CD8-positive, alpha-beta memory T cell (primary cell): ENCODE results near the gene AGFG1. TPM values are rescaled to one million over a fixed set of nuclear protein-coding genes. Genes with fewer than 3 reads are reported as not detected.

Experiments
- CTCF ChIA-PET: fragments of 350-600 bp; sonication (Branson Sonifier 250); formaldehyde crosslinking; loops from one replicate; lab custom pipeline; 2021; ENCODE audit warnings: antibody characterized with exemption; lab: Charles Lee
- POLR2A ChIA-PET: fragments of 350-600 bp; sonication (Branson Sonifier 250); formaldehyde crosslinking; loops from one replicate; lab custom pipeline; 2021; ENCODE audit warnings: antibody characterized with exemption; lab: Charles Lee
- DNase-seq, 5 donors: peaks; one replicate each; pipeline versions ENCODE4 v3.0.0 to v3.0.0-alpha.2; 2020 to 2022; ENCODE audit warnings: mixed read lengths in 1 of 5
- H3K27ac ChIP-seq: one replicate; pipeline ENCODE4 v1.7.0; 2013; ENCODE audit warnings: low read depth, mild to moderate bottlenecking, low read length, moderate library complexity
- H3K27me3 ChIP-seq: 2 replicates; pipeline ENCODE4 v1.7.0; 2013; ENCODE audit warnings: low read length, mild to moderate bottlenecking; ENCODE audit not compliant: insufficient read depth, poor library complexity, severe bottlenecking
- H3K36me3 ChIP-seq: 2 replicates; pipeline ENCODE4 v1.7.0; 2013; ENCODE audit warnings: mild to moderate bottlenecking, low read length, moderate library complexity; ENCODE audit not compliant: insufficient read depth
- H3K4me1 ChIP-seq: 2 replicates; pipeline ENCODE4 v1.7.0; 2013; ENCODE audit warnings: mild to moderate bottlenecking, low read length, moderate library complexity; ENCODE audit not compliant: insufficient read depth
- H3K4me3 ChIP-seq: 2 replicates; pipeline ENCODE4 v1.7.0; 2013; ENCODE audit warnings: mild to moderate bottlenecking, low read length
- H3K9me3 ChIP-seq: 2 replicates; pipeline ENCODE4 v1.7.0; 2013; ENCODE audit warnings: mild to moderate bottlenecking, low read length
- H3K27ac Mint-ChIP-seq, 8 donors: one replicate each; pipeline ENCODE4 v1.8.0; 2020 to 2021; ENCODE audit warnings: mixed read lengths in 8 of 8, mild to moderate bottlenecking in 6 of 8, inconsistent platforms in 3 of 8, moderate library complexity in 3 of 8
- H3K27me3 Mint-ChIP-seq, 2 donors: one replicate each; pipeline ENCODE4 v1.8.0; 2020 to 2021; ENCODE audit warnings: mixed read lengths in 2 of 2, mild to moderate bottlenecking in 1 of 2, moderate library complexity in 1 of 2
- H3K36me3 Mint-ChIP-seq, 3 donors: one replicate each; pipeline ENCODE4 v1.8.0; 2020 to 2021; ENCODE audit warnings: mixed read lengths in 3 of 3, inconsistent platforms in 1 of 3, mild to moderate bottlenecking in 1 of 3
- H3K4me1 Mint-ChIP-seq, 3 donors: one replicate each; pipeline ENCODE4 v1.8.0; 2020 to 2021; ENCODE audit warnings: mixed read lengths in 3 of 3, inconsistent platforms in 1 of 3, mild to moderate bottlenecking in 1 of 3
- H3K4me3 Mint-ChIP-seq, 7 donors: one replicate each; pipeline ENCODE4 v1.8.0; 2020 to 2021; ENCODE audit warnings: mixed read lengths in 7 of 7, mild to moderate bottlenecking in 6 of 7, moderate library complexity in 4 of 7, inconsistent platforms in 2 of 7
- H3K9me3 Mint-ChIP-seq, 5 donors: one replicate each; pipeline ENCODE4 v1.8.0; 2020 to 2022; ENCODE audit warnings: mixed read lengths in 5 of 5, mild to moderate bottlenecking in 3 of 5, moderate library complexity in 2 of 5, inconsistent platforms in 1 of 5
- polyA plus RNA-seq: library from polyadenylated mRNA; unstranded; fragments of 300-500 nt; fragmentation: Illumina TruSeq; gene quantifications from one replicate; pipeline ENCODE4 v1.2.3, GENCODE V29; 2021
- total RNA-seq, 2 experiments: library from RNA; stranded (reverse); gene quantifications; one replicate each; pipeline ENCODE4 v1.2.3, GENCODE V29; 2021

AGFG1 gene, protein sequence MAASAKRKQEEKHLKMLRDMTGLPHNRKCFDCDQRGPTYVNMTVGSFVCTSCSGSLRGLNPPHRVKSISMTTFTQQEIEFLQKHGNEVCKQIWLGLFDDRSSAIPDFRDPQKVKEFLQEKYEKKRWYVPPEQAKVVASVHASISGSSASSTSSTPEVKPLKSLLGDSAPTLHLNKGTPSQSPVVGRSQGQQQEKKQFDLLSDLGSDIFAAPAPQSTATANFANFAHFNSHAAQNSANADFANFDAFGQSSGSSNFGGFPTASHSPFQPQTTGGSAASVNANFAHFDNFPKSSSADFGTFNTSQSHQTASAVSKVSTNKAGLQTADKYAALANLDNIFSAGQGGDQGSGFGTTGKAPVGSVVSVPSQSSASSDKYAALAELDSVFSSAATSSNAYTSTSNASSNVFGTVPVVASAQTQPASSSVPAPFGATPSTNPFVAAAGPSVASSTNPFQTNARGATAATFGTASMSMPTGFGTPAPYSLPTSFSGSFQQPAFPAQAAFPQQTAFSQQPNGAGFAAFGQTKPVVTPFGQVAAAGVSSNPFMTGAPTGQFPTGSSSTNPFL
- total RNA-seq (100 to 1,000 TPM; 139 to 141 TPM), polyA plus RNA-seq (31.6 TPM)

GRCh38 chr2:227471924-227472264 is at the start of gene AGFG1:
AGFG1 (plus strand) TSS chr2:227472156; CDS start chr2:227472422, 266 bp downstream.
- H3K36me3 ChIP-seq: no peaks in the 10 kb centered on the region
- POLR2A ChIA-PET: no interaction called here
- no peaks in the 10 kb centered on the region for H3K9me3 Mint-ChIP-seq
- peaks cover 0 to 4% of the 10 kb centered on the region in 2 donors for H3K27me3 Mint-ChIP-seq
- H3K27ac Mint-ChIP-seq: peak within 1 kb of the TSS; percentile 78 to 96 (median 89)
- peak; percentile 77 to 86 (median 78) for DNase-seq
- H3K36me3 Mint-ChIP-seq: peaks cover 0 to 4% (median 0%) of the 10 kb centered on the region in 3 donors
- peak within 1 kb of the TSS; percentile 87 to 99 (median 93) for H3K4me3 Mint-ChIP-seq
- no peaks in the 10 kb centered on the region for H3K27me3 ChIP-seq
- peaks cover 46% of the 10 kb centered on the region for H3K4me1 ChIP-seq
- H3K4me3 ChIP-seq: peak within 1 kb of the TSS; percentile 39
- peaks cover 33 to 51% (median 45%) of the 10 kb centered on the region in 3 donors for H3K4me1 Mint-ChIP-seq
- H3K27ac ChIP-seq: no peak within 1 kb of the TSS
- H3K9me3 ChIP-seq: no peaks in the 10 kb centered on the region
- CTCF ChIA-PET: interaction anchor here (1.0 kb wide), 1 partner anchor 14 kb away, joined by 4 read pairs; no protein-coding TSS in a partner anchor

GRCh38 chr2:227423656-227424499 is 48.1 kb upstream of the AGFG1 start:
- ChIA-PET POLR2A (no interaction called here), CTCF (no interaction called here)

DNA sequence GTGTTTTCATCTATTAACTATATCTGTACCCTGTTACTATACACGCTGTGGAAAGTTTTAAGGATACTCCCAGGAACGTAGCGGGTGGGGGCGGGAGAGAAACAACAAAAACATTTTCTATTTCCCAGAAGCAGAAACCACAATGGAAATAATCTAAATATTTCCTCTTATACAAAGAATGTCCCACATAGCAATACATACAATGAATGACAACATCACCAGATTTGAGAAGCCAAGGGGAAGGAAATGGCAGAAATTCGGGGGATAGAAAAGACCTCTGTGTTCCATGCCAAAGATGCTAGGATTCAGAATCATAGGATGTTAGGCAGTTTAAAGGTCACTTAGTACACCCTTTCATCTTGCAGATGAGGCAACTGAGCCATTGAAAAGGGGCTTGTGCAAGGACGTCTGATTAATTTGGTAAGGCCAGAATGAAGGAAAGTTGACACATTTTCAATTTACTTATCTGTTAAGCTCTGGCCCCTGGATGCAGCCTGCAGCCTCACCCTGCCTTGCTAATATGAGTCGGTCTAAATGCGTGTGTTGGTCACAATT is 43.1 kb upstream of the AGFG1 start:
- Histone ChIP-seq H3K27me3 (no peaks in the 10 kb centered on the region), H3K4me3 (no peak overlapping the region), H3K4me1 (no peaks in the 10 kb centered on the region), H3K9me3 (peaks cover 5% of the 10 kb centered on the region), H3K36me3 (no peaks in the 10 kb centered on the region), H3K27ac (no peak overlapping the region)
- no peak overlapping the region for H3K4me3 Mint-ChIP-seq
- peaks cover 10 to 17% (median 13%) of the 10 kb centered on the region in 5 donors for H3K9me3 Mint-ChIP-seq
- H3K27me3 Mint-ChIP-seq: peaks cover 5 to 22% of the 10 kb centered on the region in 2 donors
- no peaks in the 10 kb centered on the region for H3K4me1 Mint-ChIP-seq
- no peak for DNase-seq
- H3K36me3 Mint-ChIP-seq: peaks cover 2 to 11% (median 2%) of the 10 kb centered on the region in 3 donors
- H3K27ac Mint-ChIP-seq: no peak overlapping the region
- ChIA-PET POLR2A (no interaction called here), CTCF (no interaction called here)

More at GRCh38 chr2:227423656-227424499, 48.1 kb upstream of the AGFG1 start:
- H3K27ac Mint-ChIP-seq: peak overlapping the region in 1 of 8 donors; percentile 52
- no peak for DNase-seq
- H3K27me3 Mint-ChIP-seq: peaks cover 0 to 7% of the 10 kb centered on the region in 2 donors
- Histone ChIP-seq H3K36me3 (no peaks in the 10 kb centered on the region), H3K9me3 (no peaks in the 10 kb centered on the region), H3K4me1 (no peaks in the 10 kb centered on the region), H3K27me3 (no peaks in the 10 kb centered on the region), H3K27ac (no peak overlapping the region), H3K4me3 (no peak overlapping the region)
- H3K4me3 Mint-ChIP-seq: no peak overlapping the region
- no peaks in the 10 kb centered on the region for H3K4me1 Mint-ChIP-seq
- H3K9me3 Mint-ChIP-seq: no peaks in the 10 kb centered on the region
- no peaks in the 10 kb centered on the region for H3K36me3 Mint-ChIP-seq

- DNase-seq: no peak
- CTCF ChIA-PET: no interaction called here
- Mint-ChIP-seq H3K36me3 (peaks cover 2 to 11% (median 2%) of the 10 kb centered on the region in 3 donors), H3K27ac (no peak overlapping the region), H3K4me1 (no peaks in the 10 kb centered on the region), H3K4me3 (no peak overlapping the region), H3K9me3 (peaks cover 10 to 19% (median 13%) of the 10 kb centered on the region in 5 donors), H3K27me3 (peaks cover 6 to 22% of the 10 kb centered on the region in 2 donors)
- H3K36me3 ChIP-seq: no peaks in the 10 kb centered on the region
- no peaks in the 10 kb centered on the region for H3K4me1 ChIP-seq
- no peaks in the 10 kb centered on the region for H3K27me3 ChIP-seq
- peaks cover 5% of the 10 kb centered on the region for H3K9me3 ChIP-seq
- no peak overlapping the region for H3K4me3 ChIP-seq
- H3K27ac ChIP-seq: no peak overlapping the region
- POLR2A ChIA-PET: no interaction called here
Measured at GRCh38 chr2:227430639-227431038, 41.3 kb upstream of the AGFG1 start.

- Mint-ChIP-seq H3K27ac (no peak overlapping the region), H3K27me3 (peaks cover 6 to 20% of the 10 kb centered on the region in 2 donors), H3K36me3 (peaks cover 2 to 11% (median 2%) of the 10 kb centered on the region in 3 donors), H3K4me1 (no peaks in the 10 kb centered on the region), H3K9me3 (peaks cover 10 to 19% (median 13%) of the 10 kb centered on the region in 5 donors), H3K4me3 (no peak overlapping the region)
- Histone ChIP-seq H3K27me3 (no peaks in the 10 kb centered on the region), H3K27ac (no peak overlapping the region), H3K4me3 (no peak overlapping the region), H3K4me1 (no peaks in the 10 kb centered on the region), H3K9me3 (peaks cover 5% of the 10 kb centered on the region), H3K36me3 (no peaks in the 10 kb centered on the region)
- CTCF ChIA-PET: no interaction called here
- POLR2A ChIA-PET: no interaction called here
- no peak for DNase-seq
Measured at GRCh38 chr2:227433171-227433570, 38.8 kb upstream of the AGFG1 start.

GRCh38 chr2:227436436-227437174 is 35.4 kb upstream of the AGFG1 start:
- H3K4me3 Mint-ChIP-seq: no peak overlapping the region
- H3K27me3 Mint-ChIP-seq: peaks cover 2 to 4% of the 10 kb centered on the region in 2 donors
- peaks cover 2 to 18% (median 2%) of the 10 kb centered on the region in 3 donors for H3K36me3 Mint-ChIP-seq
- Histone ChIP-seq H3K4me1 (no peaks in the 10 kb centered on the region), H3K27ac (no peak overlapping the region), H3K9me3 (peaks cover 5% of the 10 kb centered on the region), H3K4me3 (no peak overlapping the region), H3K36me3 (no peaks in the 10 kb centered on the region), H3K27me3 (no peaks in the 10 kb centered on the region)
- POLR2A ChIA-PET: no interaction called here
- DNase-seq: no peak
- CTCF ChIA-PET: no interaction called here
- H3K9me3 Mint-ChIP-seq: peaks cover 10 to 19% (median 13%) of the 10 kb centered on the region in 5 donors
- H3K4me1 Mint-ChIP-seq: no peaks in the 10 kb centered on the region
- no peak overlapping the region for H3K27ac Mint-ChIP-seq

DNA sequence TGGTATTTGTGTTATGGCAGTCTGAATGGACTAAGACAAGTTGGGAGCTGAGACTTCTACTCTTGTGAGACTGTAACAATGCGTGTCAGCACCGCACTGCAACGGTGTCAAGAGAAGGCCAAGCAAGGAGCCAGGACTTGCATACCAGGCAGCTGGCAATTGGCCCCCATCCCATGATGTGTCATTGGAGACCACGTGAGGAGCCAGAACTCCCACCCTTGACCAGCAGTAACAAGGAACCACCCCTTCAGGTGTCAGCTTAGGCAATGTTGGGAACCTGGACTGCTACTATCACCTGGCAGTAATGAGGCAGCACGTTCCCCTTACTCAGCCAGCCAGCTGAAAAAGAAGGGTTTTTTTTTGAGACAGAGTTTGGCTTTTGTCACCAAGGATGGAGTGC is 32.7 kb upstream of the AGFG1 start:
- peaks cover 0 to 4% of the 10 kb centered on the region in 2 donors for H3K27me3 Mint-ChIP-seq
- no peaks in the 10 kb centered on the region for H3K27me3 ChIP-seq
- H3K27ac Mint-ChIP-seq: no peak overlapping the region
- no peak overlapping the region for H3K27ac ChIP-seq
- H3K4me3 ChIP-seq: no peak overlapping the region
- H3K36me3 Mint-ChIP-seq: peaks cover 0 to 7% (median 0%) of the 10 kb centered on the region in 3 donors
- no peaks in the 10 kb centered on the region for H3K9me3 Mint-ChIP-seq
- H3K4me1 ChIP-seq: no peaks in the 10 kb centered on the region
- no peaks in the 10 kb centered on the region for H3K4me1 Mint-ChIP-seq
- POLR2A ChIA-PET: no interaction called here
- no peak for DNase-seq
- CTCF ChIA-PET: no interaction called here
- no peak overlapping the region for H3K4me3 Mint-ChIP-seq
- H3K36me3 ChIP-seq: no peaks in the 10 kb centered on the region
- H3K9me3 ChIP-seq: no peaks in the 10 kb centered on the region
